Nasal cavity respiratory epithelium epithelial cell of viscerocranial mucosa (primary cell): Measurements from ENCODE around the gene OR2A42. TPM values are rescaled to one million over a fixed set of nuclear protein-coding genes. Genes with fewer than 3 reads are reported as not detected.

Experiments
- total RNA-seq: library from RNA; depleted of rRNA; stranded (reverse); fragments of >200 nt; gene quantifications from 2 replicates; pipeline ENCODE4 v1.2.3, GENCODE V29; 2014

The OR2A42 gene
- not detected in 2 replicates for total RNA-seq

GRCh38 chr7:144239365-144239764 is at the start of gene OR2A42:
Gene OR2A42, minus strand, starts transcription at chr7:144239605. Its CDS starts 6,762 bp downstream, at chr7:144232843.

GRCh38 chr7:144269188-144269587 is 29.8 kb upstream of the OR2A42 start, which contains the start of gene CTAGE8:
Gene CTAGE8, minus strand, starts transcription at chr7:144269288. Its CDS starts 38 bp downstream, at chr7:144269250.

GRCh38 chr7:144264692-144265091 is 25.3 kb upstream of the OR2A42 start, which contains the start of gene OR2A7:
Gene OR2A7, minus strand, starts transcription at chr7:144264792. Its CDS starts 5,164 bp downstream, at chr7:144259628.

GRCh38 chr7:144195212-144195872 is 44.1 kb downstream of the OR2A42 start, which contains the start of gene ARHGEF35:
Gene ARHGEF35, minus strand, starts transcription at chr7:144195833. Its CDS starts 7,450 bp downstream, at chr7:144188383.

GRCh38 chr7:144183166-144183565 is 56.2 kb downstream of the OR2A42 start, which contains the start of gene CTAGE4:
Gene CTAGE4, plus strand, starts transcription at chr7:144183466. Its CDS starts 38 bp downstream, at chr7:144183504.

Other genes starting within 250 kb of the OR2A42 start
- gene OR6B1, start 239.3 kb downstream of the OR2A42 start, total RNA-seq, result not detected in 2 replicates
- gene OR2A5, start 190.7 kb downstream of the OR2A42 start, total RNA-seq, result not detected in 2 replicates
- not detected in 2 replicates for gene OR2A25, start 169.8 kb downstream of the OR2A42 start, total RNA-seq
- gene OR2A12, start 153.3 kb downstream of the OR2A42 start, total RNA-seq, result not detected in 2 replicates
- not detected in 2 replicates for gene OR2A2, start 130.0 kb downstream of the OR2A42 start, total RNA-seq
- not detected in 2 replicates for gene OR2A14, start 116.4 kb downstream of the OR2A42 start, total RNA-seq
- 0.14 and 2.1 TPM in 2 replicates for gene CTAGE4, start 56.1 kb downstream of the OR2A42 start, total RNA-seq
- 24.6 and 27.1 TPM in 2 replicates for gene ARHGEF35, start 43.8 kb downstream of the OR2A42 start, total RNA-seq
- gene OR2A7, start 25.2 kb upstream of the OR2A42 start, total RNA-seq, result 1.6 and 2.1 TPM in 2 replicates
- 6.6 and 7.2 TPM in 2 replicates for gene CTAGE8, start 29.7 kb upstream of the OR2A42 start, total RNA-seq
- gene OR2A1, start 72.8 kb upstream of the OR2A42 start, total RNA-seq, result not detected in 2 replicates
- gene ARHGEF5, start 115.8 kb upstream of the OR2A42 start, total RNA-seq, result 16.4 and 24.9 TPM in 2 replicates
- gene NOBOX, start 164.1 kb upstream of the OR2A42 start, total RNA-seq, result not detected in 2 replicates